Measurements from ENCODE around the gene DIP2A. TPM values are rescaled to one million over a fixed set of nuclear protein-coding genes. Genes with fewer than 3 reads are reported as not detected.

The DIP2A gene
- total RNA-seq, 5 donors from 2014 or later (not counting 1 experiment from before 2014, with no cell fraction given) = 113 to 132 (median 128) TPM

- 68% methylated on average over 10 of the region's 12 CpGs for WGBS (ENCODE audit: insufficient coverage)
- H3K9me3 Mint-ChIP-seq = no peaks in the 10 kb centered on the region
- H3K4me1 ChIP-seq (ENCODE audit: control insufficient read depth in 1 of 2, extremely low read depth in 1 of 2, insufficient read depth in 2 of 2, low read length in 2 of 2) = peaks cover 0 to 24% of the 10 kb centered on the region in 2 experiments
- H3K27ac ChIP-seq (ENCODE audit: low read length) = no peak overlapping the region
- peak overlapping the region; percentile 39 to 49 for H3K27ac Mint-ChIP-seq
- H3K4me3 ChIP-seq (ENCODE audit: control insufficient read depth in 1 of 2, extremely low read depth in 1 of 2, low read length in 1 of 2) = no peak overlapping the region
- POLR2A ChIA-PET = no interaction called here
- peaks cover 26 to 45% (median 28%) of the 10 kb centered on the region in 3 donors for H3K4me1 Mint-ChIP-seq
- DNase-seq (peak in 3 of 35 experiments; percentile 6 to 15 (median 11)), ATAC-seq (replicated peaks in 1 of 4) (no peak)
- no peaks in the 10 kb centered on the region for H3K9me3 ChIP-seq
- peaks cover 43% of the 10 kb centered on the region for H3K36me3 Mint-ChIP-seq
- peak overlapping the region in 1 of 3 donors; percentile 24 for H3K4me3 Mint-ChIP-seq
- no peaks in the 10 kb centered on the region for H3K27me3 ChIP-seq (replicated peaks in 1 of 2; ENCODE audit: control insufficient read depth in 2 of 2, extremely low read depth in 1 of 2, insufficient read depth in 2 of 2, low read length in 1 of 2)
- H3K36me3 ChIP-seq (ENCODE audit: control insufficient read depth in 2 of 2, extremely low read depth in 1 of 2, insufficient read depth in 1 of 2, low read length in 1 of 2) = peaks cover 7 to 35% of the 10 kb centered on the region in 2 donors
- no peaks in the 10 kb centered on the region for H3K27me3 Mint-ChIP-seq
- CTCF ChIA-PET = no interaction called here
Observed at GRCh38 chr21:46503922-46504550, 45.3 kb downstream of the DIP2A start.

- Mint-ChIP-seq H3K4me3 (no peak overlapping the region), H3K9me3 (no peaks in the 10 kb centered on the region), H3K36me3 (peaks cover 39% of the 10 kb centered on the region), H3K27me3 (no peaks in the 10 kb centered on the region), H3K4me1 (peaks cover 20 to 39% (median 22%) of the 10 kb centered on the region in 3 donors), H3K27ac (peak overlapping the region; percentile 3 to 49)
- Histone ChIP-seq H3K27ac (ENCODE audit: low read length) (no peak overlapping the region), H3K27me3 (replicated peaks in 1 of 2; ENCODE audit: control insufficient read depth in 2 of 2, extremely low read depth in 1 of 2, insufficient read depth in 2 of 2, low read length in 1 of 2) (no peaks in the 10 kb centered on the region), H3K36me3 (ENCODE audit: control insufficient read depth in 2 of 2, extremely low read depth in 1 of 2, insufficient read depth in 1 of 2, low read length in 1 of 2) (peaks cover 7 to 35% of the 10 kb centered on the region in 2 donors), H3K9me3 (no peaks in the 10 kb centered on the region), H3K4me1 (ENCODE audit: control insufficient read depth in 1 of 2, extremely low read depth in 1 of 2, insufficient read depth in 2 of 2, low read length in 2 of 2) (peaks cover 0 to 19% of the 10 kb centered on the region in 2 experiments), H3K4me3 (ENCODE audit: control insufficient read depth in 1 of 2, extremely low read depth in 1 of 2, low read length in 1 of 2) (no peak overlapping the region)
- WGBS (ENCODE audit: insufficient coverage) = 54% methylated on average over 2 of the region's 5 CpGs
- no peak for DNase-seq
- ATAC-seq (replicated peaks in 1 of 4) = no peak
- ChIA-PET POLR2A (no interaction called here), CTCF (no interaction called here)
Observed at GRCh38 chr21:46504666-46505065, 46.0 kb downstream of the DIP2A start.

GRCh38 chr21:46507562-46507961 is 48.9 kb downstream of the DIP2A start:
- Mint-ChIP-seq H3K27ac (no peak overlapping the region), H3K36me3 (peaks cover 54% of the 10 kb centered on the region), H3K9me3 (no peaks in the 10 kb centered on the region), H3K4me1 (peaks cover 6 to 23% (median 8%) of the 10 kb centered on the region in 3 donors), H3K27me3 (no peaks in the 10 kb centered on the region), H3K4me3 (no peak overlapping the region)
- Histone ChIP-seq H3K36me3 (ENCODE audit: control insufficient read depth in 2 of 2, extremely low read depth in 1 of 2, insufficient read depth in 1 of 2, low read length in 1 of 2) (peaks cover 7 to 50% of the 10 kb centered on the region in 2 donors), H3K4me1 (ENCODE audit: control insufficient read depth in 1 of 2, extremely low read depth in 1 of 2, insufficient read depth in 2 of 2, low read length in 2 of 2) (peaks cover 0 to 8% of the 10 kb centered on the region in 2 experiments), H3K4me3 (ENCODE audit: control insufficient read depth in 1 of 2, extremely low read depth in 1 of 2, low read length in 1 of 2) (no peak overlapping the region), H3K27ac (ENCODE audit: low read length) (no peak overlapping the region), H3K27me3 (replicated peaks in 1 of 2; ENCODE audit: control insufficient read depth in 2 of 2, extremely low read depth in 1 of 2, insufficient read depth in 2 of 2, low read length in 1 of 2) (no peaks in the 10 kb centered on the region), H3K9me3 (no peaks in the 10 kb centered on the region)
- POLR2A ChIA-PET = no interaction called here
- CTCF ChIA-PET = interaction anchor here in 1 of 2 donors (0.6 kb wide), 1 partner anchor 21 kb away, joined by 10 read pairs; no protein-coding TSS in a partner anchor
- no peak for DNase-seq
- WGBS (ENCODE audit: insufficient coverage) = no CpG with 5 or more reads among the region's 4 CpGs
- no peak for ATAC-seq (replicated peaks in 1 of 4)

- no peak overlapping the region for H3K4me3 ChIP-seq (ENCODE audit: control insufficient read depth in 1 of 2, extremely low read depth in 1 of 2, low read length in 1 of 2)
- Mint-ChIP-seq H3K27me3 (no peaks in the 10 kb centered on the region), H3K9me3 (no peaks in the 10 kb centered on the region), H3K27ac (peak overlapping the region in 1 of 2 donors; percentile 26), H3K4me3 (no peak overlapping the region), H3K4me1 (peaks cover 8 to 16% (median 14%) of the 10 kb centered on the region in 3 donors), H3K36me3 (peaks cover 45% of the 10 kb centered on the region)
- H3K4me1 ChIP-seq (ENCODE audit: control insufficient read depth in 1 of 2, extremely low read depth in 1 of 2, insufficient read depth in 2 of 2, low read length in 2 of 2) = peaks cover under 1 to 2% of the 10 kb centered on the region in 2 experiments
- POLR2A ChIA-PET = interaction anchor here in 1 of 2 donors (1.0 kb wide), 1 partner anchor 10 kb away, joined by 6 read pairs; no protein-coding TSS in a partner anchor
- ATAC-seq (replicated peaks in 1 of 4) = no peak
- CTCF ChIA-PET = interaction anchor here in 1 of 2 donors (1.2 kb wide), 1 partner anchor 9 kb away, joined by 3 read pairs; no protein-coding TSS in a partner anchor
- no peaks in the 10 kb centered on the region for H3K9me3 ChIP-seq
- H3K27me3 ChIP-seq (replicated peaks in 1 of 2; ENCODE audit: control insufficient read depth in 2 of 2, extremely low read depth in 1 of 2, insufficient read depth in 2 of 2, low read length in 1 of 2) = no peaks in the 10 kb centered on the region
- no peak for DNase-seq
- no peak overlapping the region for H3K27ac ChIP-seq (ENCODE audit: low read length)
- WGBS (ENCODE audit: insufficient coverage) = 94% methylated on average over 8 of the region's 11 CpGs
- peaks cover 7 to 40% of the 10 kb centered on the region in 2 donors for H3K36me3 ChIP-seq (ENCODE audit: control insufficient read depth in 2 of 2, extremely low read depth in 1 of 2, insufficient read depth in 1 of 2, low read length in 1 of 2)
Observed at GRCh38 chr21:46509741-46510502, 51.2 kb downstream of the DIP2A start.

- ATAC-seq (replicated peaks in 1 of 4) = peak in 3 of 4 experiments; percentile 32 to 83 (median 45)
- Histone ChIP-seq H3K9me3 (no peaks in the 10 kb centered on the region), H3K27ac (ENCODE audit: low read length) (peak overlapping the region; percentile 5), H3K27me3 (replicated peaks in 1 of 2; ENCODE audit: control insufficient read depth in 2 of 2, extremely low read depth in 1 of 2, insufficient read depth in 2 of 2, low read length in 1 of 2) (no peaks in the 10 kb centered on the region), H3K4me3 (ENCODE audit: control insufficient read depth in 1 of 2, extremely low read depth in 1 of 2, low read length in 1 of 2) (no peak overlapping the region), H3K36me3 (ENCODE audit: control insufficient read depth in 2 of 2, extremely low read depth in 1 of 2, insufficient read depth in 1 of 2, low read length in 1 of 2) (peaks cover 0 to 42% of the 10 kb centered on the region in 2 donors), H3K4me1 (ENCODE audit: control insufficient read depth in 1 of 2, extremely low read depth in 1 of 2, insufficient read depth in 2 of 2, low read length in 2 of 2) (peaks cover 7 to 11% of the 10 kb centered on the region in 2 experiments)
- POLR2A ChIA-PET = interaction anchor here (0.7 to 1.4 kb wide), 3 partner anchors 23 to 51 kb away, joined by 3 to 6 read pairs (median 5); no protein-coding TSS in a partner anchor
- Mint-ChIP-seq H3K9me3 (peaks cover 0 to 4% (median 0%) of the 10 kb centered on the region in 3 donors), H3K36me3 (peaks cover 57% of the 10 kb centered on the region), H3K4me1 (peaks cover 24 to 26% (median 25%) of the 10 kb centered on the region in 3 donors), H3K27me3 (no peaks in the 10 kb centered on the region), H3K4me3 (peak overlapping the region in 1 of 3 donors; percentile 34), H3K27ac (peak overlapping the region; percentile 61 to 71)
- peak in 15 of 35 experiments; percentile 5 to 45 (median 23) for DNase-seq
- 50% methylated on average over 1 of the region's 2 CpGs for WGBS (ENCODE audit: insufficient coverage)
- CTCF ChIA-PET = interaction anchor here (0.6 to 0.8 kb wide), 2 partner anchors 124 to 1222 kb away, joined by 4 read pairs; no protein-coding TSS in a partner anchor
Observed at GRCh38 chr21:46515109-46515508, 56.4 kb downstream of the DIP2A start.

- no peak overlapping the region for H3K27ac ChIP-seq (ENCODE audit: low read length)
- ATAC-seq (replicated peaks in 1 of 4) (no peak), DNase-seq (no peak)
- peaks cover 0 to 36% of the 10 kb centered on the region in 2 donors for H3K36me3 ChIP-seq (ENCODE audit: control insufficient read depth in 2 of 2, extremely low read depth in 1 of 2, insufficient read depth in 1 of 2, low read length in 1 of 2)
- CTCF ChIA-PET = no interaction called here
- peak overlapping the region in 1 of 2 donors; percentile 35 for H3K27ac Mint-ChIP-seq
- POLR2A ChIA-PET = interaction anchor here in 1 of 2 donors (1.4 kb wide), 1 partner anchor 44 kb away, joined by 5 read pairs; no protein-coding TSS in a partner anchor
- H3K4me1 Mint-ChIP-seq = peaks cover 24 to 28% (median 25%) of the 10 kb centered on the region in 3 donors
- peaks cover 7 to 11% of the 10 kb centered on the region in 2 experiments for H3K4me1 ChIP-seq (ENCODE audit: control insufficient read depth in 1 of 2, extremely low read depth in 1 of 2, insufficient read depth in 2 of 2, low read length in 2 of 2)
- peaks cover 58% of the 10 kb centered on the region for H3K36me3 Mint-ChIP-seq
- H3K9me3 ChIP-seq = no peaks in the 10 kb centered on the region
- H3K9me3 Mint-ChIP-seq = peaks cover 0 to 4% (median 0%) of the 10 kb centered on the region in 3 donors
- no peaks in the 10 kb centered on the region for H3K27me3 Mint-ChIP-seq
- WGBS (ENCODE audit: insufficient coverage) = no CpG with 5 or more reads among the region's 2 CpGs
- peak overlapping the region in 1 of 3 donors; percentile 41 for H3K4me3 Mint-ChIP-seq
- H3K4me3 ChIP-seq (ENCODE audit: control insufficient read depth in 1 of 2, extremely low read depth in 1 of 2, low read length in 1 of 2) = no peak overlapping the region
- no peaks in the 10 kb centered on the region for H3K27me3 ChIP-seq (replicated peaks in 1 of 2; ENCODE audit: control insufficient read depth in 2 of 2, extremely low read depth in 1 of 2, insufficient read depth in 2 of 2, low read length in 1 of 2)
Observed at GRCh38 chr21:46516068-46516467, 57.4 kb downstream of the DIP2A start.

Data from T-cell (primary cell).